IPS-18c (cell line): ENCODE measurements around the gene TAGLN2.

Experiments
- H3K4me3 ChIP-seq: 2 replicates; pipeline ENCODE4 v1.7.0; 2013; ENCODE audit warnings: low read depth, mild to moderate bottlenecking, low read length, moderate library complexity; ENCODE audit not compliant: insufficient read depth
- H3K9me3 ChIP-seq: one replicate; pipeline ENCODE4 v1.6.1; 2013; ENCODE audit warnings: mild to moderate bottlenecking, low read length, moderate library complexity; ENCODE audit not compliant: control insufficient read depth, insufficient read depth

TAGLN2 gene

GRCh38 chr1:159924791-159925718 lies at the start of gene TAGLN2:
Gene TAGLN2, minus strand, starts transcription at chr1:159925507. Its CDS starts 4,998 bp downstream, at chr1:159920509.
- H3K4me3 ChIP-seq: peak within 1 kb of the TSS; percentile 86

GRCh38 chr1:159974350-159974965 lies 49.2 kb upstream of the TAGLN2 start:
- no peak overlapping the region for H3K4me3 ChIP-seq
- H3K9me3 ChIP-seq: peaks cover 2% of the 10 kb centered on the region

More at GRCh38 chr1:159924791-159925718, at the start of gene TAGLN2:
- no peaks in the 10 kb centered on the region for H3K9me3 ChIP-seq

GRCh38 chr1:159973350-159973940 lies 48.1 kb upstream of the TAGLN2 start:
- H3K4me3 ChIP-seq: no peak overlapping the region

GRCh38 chr1:159972443-159973205 lies 47.3 kb upstream of the TAGLN2 start:
- Histone ChIP-seq H3K4me3 (no peak overlapping the region), H3K9me3 (peaks cover 2% of the 10 kb centered on the region)

More at GRCh38 chr1:159973350-159973940, 48.1 kb upstream of the TAGLN2 start:
- peaks cover 2% of the 10 kb centered on the region for H3K9me3 ChIP-seq

GRCh38 chr1:159970932-159971342 lies 45.6 kb upstream of the TAGLN2 start:
- Histone ChIP-seq H3K9me3 (peaks cover 2% of the 10 kb centered on the region), H3K4me3 (no peak overlapping the region)

- Histone ChIP-seq H3K9me3 (peaks cover 2% of the 10 kb centered on the region), H3K4me3 (no peak overlapping the region)
Observed at GRCh38 chr1:159968901-159969300, 43.6 kb upstream of the TAGLN2 start.

GRCh38 chr1:159965263-159965662 lies 40.0 kb upstream of the TAGLN2 start:
- H3K9me3 ChIP-seq: no peaks in the 10 kb centered on the region

GRCh38 chr1:159964144-159964543 lies 38.8 kb upstream of the TAGLN2 start:
- H3K9me3 ChIP-seq: no peaks in the 10 kb centered on the region
- no peak overlapping the region for H3K4me3 ChIP-seq

More at GRCh38 chr1:159965263-159965662, 40.0 kb upstream of the TAGLN2 start:
- H3K4me3 ChIP-seq: no peak overlapping the region

- Histone ChIP-seq H3K9me3 (no peaks in the 10 kb centered on the region), H3K4me3 (no peak overlapping the region)
Observed at GRCh38 chr1:159962176-159962575, 36.9 kb upstream of the TAGLN2 start.

- H3K9me3 ChIP-seq: no peaks in the 10 kb centered on the region
- no peak overlapping the region for H3K4me3 ChIP-seq
Observed at GRCh38 chr1:159961636-159962035, 36.3 kb upstream of the TAGLN2 start.

GRCh38 chr1:159960721-159961381 lies 35.5 kb upstream of the TAGLN2 start:
- H3K9me3 ChIP-seq: no peaks in the 10 kb centered on the region
- H3K4me3 ChIP-seq: no peak overlapping the region

GRCh38 chr1:159959451-159959850 lies 34.1 kb upstream of the TAGLN2 start:
- Histone ChIP-seq H3K9me3 (no peaks in the 10 kb centered on the region), H3K4me3 (no peak overlapping the region)

GRCh38 chr1:159958719-159959380 lies 33.5 kb upstream of the TAGLN2 start:
- Histone ChIP-seq H3K9me3 (no peaks in the 10 kb centered on the region), H3K4me3 (no peak overlapping the region)

- no peaks in the 10 kb centered on the region for H3K9me3 ChIP-seq
- no peak overlapping the region for H3K4me3 ChIP-seq
Observed at GRCh38 chr1:159957824-159958268, 32.5 kb upstream of the TAGLN2 start.

- H3K9me3 ChIP-seq: no peaks in the 10 kb centered on the region
- H3K4me3 ChIP-seq: no peak overlapping the region
Observed at GRCh38 chr1:159955456-159955855, 30.1 kb upstream of the TAGLN2 start.
